A549 (cell line): ENCODE data around the gene SARM1. TPM values are rescaled to one million over a fixed set of nuclear protein-coding genes. Genes with fewer than 3 reads are reported as not detected.

ENCODE experiments used
- ATAC-seq, 2 experiments: fragments of 200-7000 bp in 1 of 2; fragments of >200 bp in 1 of 2; cut with Nextera tagmentation in 1 of 2; cut with Tn5 transposase in 1 of 2; 3 replicates each; pipeline versions ENCODE4 v1.8.0 to v1.9.1; 2018 to 2020; ENCODE audit warnings: mild to moderate bottlenecking in 1 of 2, moderate library complexity in 1 of 2
- CTCF ChIA-PET: fragments of 300-600 bp; sonication (Branson Sonifier 250); formaldehyde crosslinking; extraction: SDS; loops from one replicate; lab custom pipeline; 2021; ENCODE audit warnings: antibody characterized with exemption, inconsistent platforms; lab: Yijun Ruan, JAX
- POLR2A ChIA-PET: fragments of 350-600 bp; formaldehyde crosslinking; extraction: SDS; loops from one replicate; lab custom pipeline; 2021; ENCODE audit warnings: antibody characterized with exemption, inconsistent platforms; lab: Yijun Ruan, JAX
- DNase-seq, 2 experiments: peaks; one replicate each; pipeline versions ENCODE4 v3.0.0 to v3.0.0-alpha.2; 2011 to 2016; ENCODE audit warnings: low read depth in 1 of 2, low spot score in 1 of 2
- FAIRE-seq: peaks from 2 replicates; lab custom pipeline; 2011; peaks lifted over from hg19 to GRCh38; lab: Jason Lieb, UNC
- H3K27ac ChIP-seq, 2 experiments: fragments of >200 bp; sonication (Bioruptor Twin); formaldehyde crosslinking; 3 replicates each; pipeline ENCODE4 v1.5.1; 2016 to 2017
- H3K4me1 ChIP-seq: fragments of >200 bp; sonication (Bioruptor Twin); formaldehyde crosslinking; 3 replicates; pipeline ENCODE4 v1.6.1; 2016
- H3K4me2 ChIP-seq: fragments of >200 bp; sonication (Bioruptor Twin); formaldehyde crosslinking; 3 replicates; pipeline ENCODE4 v1.6.1; 2016
- H3K4me3 ChIP-seq: fragments of >200 bp; sonication (Bioruptor Twin); formaldehyde crosslinking; 3 replicates; pipeline ENCODE4 v1.5.1; 2016
- H3K9me3 ChIP-seq: fragments of >200 bp; sonication (Bioruptor Twin); formaldehyde crosslinking; 3 replicates; pipeline ENCODE4 v1.6.1; 2016
- CEBPB ChIP-seq, 2 experiments: fragments of >200 bp in 1 of 2; sonication (Bioruptor Twin) in 1 of 2; formaldehyde crosslinking in 1 of 2; IDR thresholded peaks; 2 replicates each; pipeline ENCODE4 v1.6.1; 2012 to 2016
- CTCF ChIP-seq: fragments of >200 bp; sonication (Bioruptor Twin); formaldehyde crosslinking; IDR thresholded peaks from 3 replicates; pipeline ENCODE4 v1.5.1; 2016
- E2F6 ChIP-seq: IDR thresholded peaks from 2 replicates; pipeline ENCODE4 v1.6.1; 2012; ENCODE audit warnings: low read depth, borderline replicate concordance
- EP300 ChIP-seq, 2 experiments: fragments of >200 bp; sonication (Bioruptor Twin); formaldehyde crosslinking; IDR thresholded peaks; 2 replicates in 1 of 2; 3 replicates in 1 of 2; pipeline ENCODE4 v1.6.1; 2016 to 2017
- GATA3 ChIP-seq: IDR thresholded peaks from 2 replicates; pipeline ENCODE4 v1.6.1; 2012; ENCODE audit warnings: borderline replicate concordance
- HDAC2 ChIP-seq: fragments of 200-600 bp; sonication (generic); IDR thresholded peaks from 2 replicates; pipeline ENCODE4 v1.6.1; 2016
- HMGXB4 ChIP-seq: fragments of 250-450 bp; sonication (Bioruptor Pico); IDR thresholded peaks from 2 replicates; pipeline ENCODE4 v1.5.0; 2021; ENCODE audit warnings: mild to moderate bottlenecking, moderate library complexity, borderline replicate concordance
- JUN ChIP-seq, 2 experiments: fragments of >200 bp; sonication (Bioruptor Twin); formaldehyde crosslinking; IDR thresholded peaks; 2 replicates in 1 of 2; 3 replicates in 1 of 2; pipeline ENCODE4 v1.6.1; 2016 to 2017
- KDM5A ChIP-seq: fragments of 200-600 bp; sonication (generic); IDR thresholded peaks from 2 replicates; pipeline ENCODE4 v1.6.1; 2016; ENCODE audit warnings: antibody characterized with exemption, mild to moderate bottlenecking
- MAFK ChIP-seq: fragments of 450-650 bp; IDR thresholded peaks from 2 replicates; pipeline ENCODE4 v1.6.1; 2014; ENCODE audit not compliant: partially characterized antibody
- MYC ChIP-seq: IDR thresholded peaks from 2 replicates; pipeline ENCODE4 v1.6.1; 2012; ENCODE audit warnings: mild to moderate bottlenecking, inconsistent platforms, low read length, improper control_type of control experiment, borderline replicate concordance
- NFE2L2 ChIP-seq: fragments of 150-350 bp; conservative IDR thresholded peaks from 2 replicates; pipeline ENCODE4 v1.6.1; 2014; ENCODE audit warnings: low read length
- NPAS2 ChIP-seq: fragments of 250-450 bp; sonication (Bioruptor Pico); IDR thresholded peaks from 2 replicates; pipeline ENCODE4 v1.8.0; 2022; ENCODE audit warnings: mild to moderate bottlenecking, moderate library complexity, borderline replicate concordance
- NR3C1 ChIP-seq: fragments of >200 bp; sonication (Bioruptor Twin); formaldehyde crosslinking; IDR thresholded peaks from 3 replicates; pipeline ENCODE4 v1.6.1; 2017
- RAD21 ChIP-seq, 2 experiments: fragments of >200 bp in 1 of 2; sonication (Bioruptor Twin) in 1 of 2; formaldehyde crosslinking in 1 of 2; IDR thresholded peaks in 1 of 2; conservative IDR thresholded peaks in 1 of 2; 2 replicates in 1 of 2; 3 replicates in 1 of 2; pipeline ENCODE4 v1.6.1; 2012 to 2018; ENCODE audit warnings: inconsistent platforms in 1 of 2
- RARB ChIP-seq: fragments of 250-450 bp; sonication (Bioruptor Pico); IDR thresholded peaks from 2 replicates; pipeline ENCODE4 v1.8.0; 2021; ENCODE audit warnings: mild to moderate bottlenecking, moderate library complexity
- REST ChIP-seq: fragments of 200-600 bp; sonication (generic); IDR thresholded peaks from 2 replicates; pipeline ENCODE4 v1.6.1; 2016; ENCODE audit warnings: antibody characterized with exemption, mild to moderate bottlenecking, moderate library complexity
- RFX5 ChIP-seq: fragments of 450-650 bp; IDR thresholded peaks from 2 replicates; pipeline ENCODE4 v1.7.1; 2014; ENCODE audit warnings: antibody characterized with exemption, mild to moderate bottlenecking, moderate library complexity
- RNF2 ChIP-seq: fragments of 200-600 bp; sonication (generic); IDR thresholded peaks from 2 replicates; pipeline ENCODE4 v1.6.1; 2016; ENCODE audit warnings: low read depth, mild to moderate bottlenecking, antibody characterized with exemption, moderate library complexity, borderline replicate concordance
- SMC3 ChIP-seq: fragments of >200 bp; sonication (Bioruptor Twin); formaldehyde crosslinking; IDR thresholded peaks from 3 replicates; pipeline ENCODE4 v1.6.1; 2018; ENCODE audit warnings: inconsistent platforms
- SREBF2 ChIP-seq: fragments of 450-650 bp; IDR thresholded peaks from 2 replicates; pipeline ENCODE4 v1.6.1; 2014; ENCODE audit warnings: mild to moderate bottlenecking, moderate library complexity
- TFCP2L1 ChIP-seq: fragments of 250-450 bp; sonication (Bioruptor Pico); IDR thresholded peaks from 2 replicates; pipeline ENCODE4 v1.5.0; 2021; ENCODE audit warnings: mild to moderate bottlenecking
- TP53 ChIP-seq: fragments of 250-450 bp; sonication (Bioruptor Pico); IDR thresholded peaks from 2 replicates; pipeline ENCODE4 v1.5.0; 2021; ENCODE audit warnings: mild to moderate bottlenecking, moderate library complexity
- ZC3H11A ChIP-seq: fragments of 450-650 bp; IDR thresholded peaks from 2 replicates; pipeline ENCODE4 v1.6.1; 2014; ENCODE audit warnings: antibody characterized with exemption, mild to moderate bottlenecking
- ZNF302 ChIP-seq: fragments of 250-450 bp; sonication (Bioruptor Pico); IDR thresholded peaks from 2 replicates; pipeline ENCODE4 v1.9.0; 2021; ENCODE audit warnings: inconsistent platforms, mild to moderate bottlenecking, moderate library complexity
- WGBS: methylation state at CpG from one replicate; pipeline ENCODE4 v1.1.6; 2017; ENCODE audit errors: missing lambda C conversion rate; 5-methylcytosine and 5-hydroxymethylcytosine counted together
- polyA plus RNA-seq, 4 experiments: library from polyadenylated mRNA; depleted of rRNA in 3 of 4; stranded (reverse); fragments of >200 nt; fragmentation: RNase III in 1 of 4; extraction: RNeasy Plus Mini Kit Qiagen cat#74134 plus additional on column Dnase treatment in 1 of 4; gene quantifications; 2 replicates in 3 of 4; 3 replicates in 1 of 4; pipeline ENCODE4 v1.2.3, GENCODE V29; 2011 to 2017
- TF ChIP-seq, protein P1 (sequence below): fragments of 250-450 bp; sonication (Bioruptor Pico); IDR thresholded peaks from 2 replicates; pipeline ENCODE4 v1.5.0; 2020; ENCODE audit warnings: low read depth, mild to moderate bottlenecking, moderate library complexity
- TF ChIP-seq, protein P2 (sequence below): fragments of >200 bp; sonication (Bioruptor Twin); formaldehyde crosslinking; IDR thresholded peaks from 3 replicates; pipeline ENCODE4 v1.6.1; 2016
- TF ChIP-seq, protein P3 (sequence below): IDR thresholded peaks from 2 replicates; pipeline ENCODE4 v1.6.1; 2012

The SARM1 gene
- polyA plus RNA-seq, 2 of the 4 experiments (the other 2 are of a cell fraction): 4.0 to 6.9 TPM

GRCh38 chr17:28421787-28422305 is 50.4 kb downstream of the SARM1 start:
- TF ChIP-seq HDAC2 (no peak), SMC3 (no peak), MYC (no peak), TP53 (CRISPR knock-in tag) (no peak), GATA3 (no peak), NPAS2 (CRISPR knock-in tag) (no peak), NR3C1 (no peak), CEBPB (IDR thresholded peaks at IDR 0.05) (no peak), E2F6 (no peak), RFX5 (no peak), RNF2 (no peak), HMGXB4 (CRISPR knock-in tag) (no peak), NFE2L2 (no peak), RAD21 (conservative IDR thresholded peaks at IDR 0.05 in 1 of 2, IDR thresholded peaks at IDR 0.05 in 1 of 2) (no peak), ZC3H11A (no peak), EP300 (IDR thresholded peaks at IDR 0.05) (no peak), TFCP2L1 (CRISPR knock-in tag) (no peak)
- TF ChIP-seq, protein P1, sequence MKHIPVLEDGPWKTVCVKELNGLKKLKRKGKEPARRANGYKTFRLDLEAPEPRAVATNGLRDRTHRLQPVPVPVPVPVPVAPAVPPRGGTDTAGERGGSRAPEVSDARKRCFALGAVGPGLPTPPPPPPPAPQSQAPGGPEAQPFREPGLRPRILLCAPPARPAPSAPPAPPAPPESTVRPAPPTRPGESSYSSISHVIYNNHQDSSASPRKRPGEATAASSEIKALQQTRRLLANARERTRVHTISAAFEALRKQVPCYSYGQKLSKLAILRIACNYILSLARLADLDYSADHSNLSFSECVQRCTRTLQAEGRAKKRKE (CRISPR knock-in tag): no peak
- TF ChIP-seq, protein P2, sequence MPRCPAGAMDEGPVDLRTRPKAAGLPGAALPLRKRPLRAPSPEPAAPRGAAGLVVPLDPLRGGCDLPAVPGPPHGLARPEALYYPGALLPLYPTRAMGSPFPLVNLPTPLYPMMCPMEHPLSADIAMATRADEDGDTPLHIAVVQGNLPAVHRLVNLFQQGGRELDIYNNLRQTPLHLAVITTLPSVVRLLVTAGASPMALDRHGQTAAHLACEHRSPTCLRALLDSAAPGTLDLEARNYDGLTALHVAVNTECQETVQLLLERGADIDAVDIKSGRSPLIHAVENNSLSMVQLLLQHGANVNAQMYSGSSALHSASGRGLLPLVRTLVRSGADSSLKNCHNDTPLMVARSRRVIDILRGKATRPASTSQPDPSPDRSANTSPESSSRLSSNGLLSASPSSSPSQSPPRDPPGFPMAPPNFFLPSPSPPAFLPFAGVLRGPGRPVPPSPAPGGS: no peak
- ATAC-seq (no peak), DNase-seq (no peak), FAIRE-seq (no peak)
- no peaks in the 10 kb centered on the region for H3K4me1 ChIP-seq
- no peaks in the 10 kb centered on the region for H3K9me3 ChIP-seq
- H3K4me2 ChIP-seq: no peak overlapping the region
- POLR2A ChIA-PET: interaction anchor here (0.7 kb wide), 1 partner anchor 213 kb away, joined by 11 read pairs; no protein-coding TSS in a partner anchor
- 49% methylated on average over 7 of the region's 7 CpGs for WGBS
- H3K27ac ChIP-seq: no peak overlapping the region
- H3K4me3 ChIP-seq: no peak overlapping the region
- CTCF ChIA-PET: interaction anchor here (1.0 kb wide), 1 partner anchor 118 kb away, joined by 3 read pairs; no protein-coding TSS in a partner anchor

DNA sequence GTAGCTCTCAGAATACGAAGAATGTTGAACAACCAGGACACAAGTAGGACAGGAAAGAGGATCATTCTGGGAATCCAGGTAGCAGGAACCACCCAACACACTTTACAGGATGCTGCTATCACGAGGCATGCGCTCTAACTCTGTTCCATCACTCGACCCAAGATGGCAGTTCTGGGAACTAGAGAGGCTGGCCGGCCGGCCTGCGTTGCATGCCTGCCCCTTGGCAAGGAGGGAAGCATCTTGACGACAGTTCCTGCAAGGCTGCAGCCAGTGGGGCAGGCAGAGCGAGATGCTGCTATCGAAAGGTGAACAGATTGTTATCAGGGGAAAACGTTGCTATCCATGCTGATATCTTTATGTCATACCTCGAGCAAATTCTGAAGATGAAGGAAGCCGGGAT is 53.7 kb downstream of the SARM1 start:
- no peak for FAIRE-seq
- Histone ChIP-seq H3K4me1 (no peaks in the 10 kb centered on the region), H3K4me2 (no peak overlapping the region), H3K4me3 (no peak overlapping the region), H3K9me3 (no peaks in the 10 kb centered on the region), H3K27ac (no peak overlapping the region)
- ATAC-seq: no peak
- 65% methylated on average over 13 of the region's 13 CpGs for WGBS
- ChIA-PET POLR2A (no interaction called here), CTCF (interaction anchor here (0.6 to 1.6 kb wide), 3 partner anchors 8 to 128 kb away, joined by 3 to 8 read pairs (median 5); no protein-coding TSS in a partner anchor)
- no peak for DNase-seq
- no peak for TF ChIP-seq KDM5A
- TF ChIP-seq JUN (IDR thresholded peaks at IDR 0.05): no peak
- TF ChIP-seq ZNF302: no peak
- TF ChIP-seq REST: no peak
- TF ChIP-seq RARB (CRISPR knock-in tag): no peak
- TF ChIP-seq CTCF: no peak
- TF ChIP-seq SREBF2: no peak
- TF ChIP-seq NR3C1: no peak
- TF ChIP-seq SMC3: no peak
- TF ChIP-seq, protein P3, sequence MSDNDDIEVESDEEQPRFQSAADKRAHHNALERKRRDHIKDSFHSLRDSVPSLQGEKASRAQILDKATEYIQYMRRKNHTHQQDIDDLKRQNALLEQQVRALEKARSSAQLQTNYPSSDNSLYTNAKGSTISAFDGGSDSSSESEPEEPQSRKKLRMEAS: no peak
- TF ChIP-seq CEBPB (IDR thresholded peaks at IDR 0.05): no peak
- TF ChIP-seq MAFK: no peak
